ENCODE measurements around the gene ARRDC3. TPM values are rescaled to one million over a fixed set of nuclear protein-coding genes. Genes with fewer than 3 reads are reported as not detected.

Gene ARRDC3
- total RNA-seq, 1 experiment from 2014 or later = 2.8 TPM

DNA sequence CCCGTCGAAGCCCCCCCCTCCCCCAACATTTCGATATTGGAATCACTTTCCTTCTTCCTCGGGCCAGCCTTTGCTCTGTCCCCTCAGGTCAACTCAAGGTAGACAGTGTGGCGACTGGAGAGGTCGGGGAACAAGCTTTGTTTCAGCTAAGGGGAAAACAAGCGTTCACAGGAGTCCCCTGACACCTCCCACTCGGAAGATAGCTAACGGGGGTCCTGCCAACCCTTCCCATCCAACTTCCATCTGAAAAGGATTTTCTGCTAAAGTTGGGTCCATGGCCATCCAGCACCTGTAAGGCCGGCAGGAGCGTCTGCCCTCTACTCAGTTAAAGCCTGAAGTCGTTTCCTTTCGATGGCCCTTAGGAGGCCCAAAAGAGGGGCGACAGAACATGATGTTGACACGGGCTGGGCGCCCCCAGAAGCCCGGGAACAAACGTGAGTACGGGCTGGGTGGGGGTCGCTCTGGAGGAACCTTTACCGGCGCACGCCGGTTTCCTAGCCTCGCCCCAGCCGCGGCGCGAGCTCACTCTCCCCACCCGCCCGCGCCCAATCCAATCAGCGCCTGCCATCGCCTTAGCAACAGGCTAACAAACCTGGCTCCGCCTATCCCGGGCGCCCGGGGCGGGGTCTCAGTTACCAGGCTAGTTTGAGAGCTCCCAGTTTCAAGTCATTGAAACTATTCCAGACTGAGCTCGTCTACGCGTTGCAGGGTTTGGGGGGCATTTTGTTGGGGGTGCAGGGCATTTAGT is 2.5 kb downstream of the ARRDC3 start:
- no peaks in the 10 kb centered on the region for H3K79me2 ChIP-seq (ENCODE audit: insufficient read depth, low read length)
- H3K4me2 ChIP-seq (ENCODE audit: insufficient read depth, insufficient read length, low read length) = peak overlapping the region; percentile 98

More for the DNA sequence above, 2.5 kb downstream of the ARRDC3 start:
- Histone ChIP-seq H2BK120ac (ENCODE audit: low read depth, low read length, poor library complexity, severe bottlenecking) (peak overlapping the region; percentile 95), H2BK20ac (ENCODE audit: low read depth, low read length, poor library complexity, severe bottlenecking) (no peak overlapping the region), H2AK5ac (ENCODE audit: insufficient read length, low read length) (peak overlapping the region; percentile 97), H3K4me1 (ENCODE audit: insufficient read depth, low read length) (no peaks in the 10 kb centered on the region), H3K9ac (ENCODE audit: extremely low read depth, insufficient read length, low read length) (peak overlapping the region; percentile 100), H4K8ac (replicated peaks; ENCODE audit: insufficient read length, low read depth, low read length) (peak overlapping the region; percentile 99), H3K27ac (ENCODE audit: insufficient read length, low read depth, low read length) (peak overlapping the region; percentile 97), H2BK15ac (ENCODE audit: low read depth, low read length) (no peak overlapping the region), H3K23me2 (ENCODE audit: insufficient read length, low read depth, low read length, poor library complexity, severe bottlenecking) (peaks cover 4% of the 10 kb centered on the region), H4K5ac (ENCODE audit: insufficient read length, low read depth, low read length) (peak overlapping the region; percentile 100), H2BK5ac (ENCODE audit: insufficient read length, low read length) (peak overlapping the region; percentile 98), H2AFZ (ENCODE audit: low read length) (no peak overlapping the region), H3K9me3 (ENCODE audit: control insufficient read depth, low read depth, low read length) (no peaks in the 10 kb centered on the region), H3T11ph (ENCODE audit: low read length) (peak overlapping the region; percentile 99), H4K20me1 (ENCODE audit: control insufficient read depth, insufficient read depth, insufficient read length) (no peaks in the 10 kb centered on the region), H3K23ac (ENCODE audit: insufficient read length, low read depth, low read length) (peak overlapping the region; percentile 27), H2BK12ac (ENCODE audit: insufficient read length, low read depth, low read length) (peak overlapping the region; percentile 5), H3K4ac (ENCODE audit: low read depth, low read length) (peak overlapping the region; percentile 96; the same call in 1 of the 2 replicates), H4K91ac (ENCODE audit: insufficient read length, low read depth, low read length) (peak overlapping the region; percentile 91), H3K27me3 (ENCODE audit: insufficient read depth, low read length) (no peaks in the 10 kb centered on the region), H3K18ac (ENCODE audit: insufficient read length, low read depth, low read length) (peak overlapping the region; percentile 99), H3K56ac (ENCODE audit: insufficient read length, low read depth, low read length) (peak overlapping the region; percentile 100), H3K14ac (ENCODE audit: insufficient read depth, low read length) (peak overlapping the region; percentile 98), H3K79me1 (ENCODE audit: insufficient read depth, low read depth, low read length, poor library complexity, severe bottlenecking) (no peaks in the 10 kb centered on the region)
- peak overlapping the region; percentile 86 to 97 for H3K4me3 Mint-ChIP-seq
- H3K36me3 Mint-ChIP-seq (ENCODE audit: insufficient read depth in 1 of 3, low read depth in 3 of 3) = peaks cover 0 to 38% (median 4%) of the 10 kb centered on the region in 3 experiments; a peak in 4 of 7 replicates
- H3K4me1 Mint-ChIP-seq = peaks cover 21 to 25% of the 10 kb centered on the region in 2 experiments
- TF ChIP-seq, protein P1, sequence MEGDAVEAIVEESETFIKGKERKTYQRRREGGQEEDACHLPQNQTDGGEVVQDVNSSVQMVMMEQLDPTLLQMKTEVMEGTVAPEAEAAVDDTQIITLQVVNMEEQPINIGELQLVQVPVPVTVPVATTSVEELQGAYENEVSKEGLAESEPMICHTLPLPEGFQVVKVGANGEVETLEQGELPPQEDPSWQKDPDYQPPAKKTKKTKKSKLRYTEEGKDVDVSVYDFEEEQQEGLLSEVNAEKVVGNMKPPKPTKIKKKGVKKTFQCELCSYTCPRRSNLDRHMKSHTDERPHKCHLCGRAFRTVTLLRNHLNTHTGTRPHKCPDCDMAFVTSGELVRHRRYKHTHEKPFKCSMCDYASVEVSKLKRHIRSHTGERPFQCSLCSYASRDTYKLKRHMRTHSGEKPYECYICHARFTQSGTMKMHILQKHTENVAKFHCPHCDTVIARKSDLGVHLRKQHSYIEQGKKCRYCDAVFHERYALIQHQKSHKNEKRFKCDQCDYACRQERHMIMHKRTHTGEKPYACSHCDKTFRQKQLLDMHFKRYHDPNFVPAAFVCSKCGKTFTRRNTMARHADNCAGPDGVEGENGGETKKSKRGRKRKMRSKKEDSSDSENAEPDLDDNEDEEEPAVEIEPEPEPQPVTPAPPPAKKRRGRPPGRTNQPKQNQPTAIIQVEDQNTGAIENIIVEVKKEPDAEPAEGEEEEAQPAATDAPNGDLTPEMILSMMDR (conservative IDR thresholded peaks at IDR 0.05) = no peak
- peak overlapping the region; percentile 96 to 99 (median 98) for H3K27ac Mint-ChIP-seq
- peaks cover 0 to 2% of the 10 kb centered on the region in 2 experiments; a peak in 2 of 5 replicates for H3K9me3 Mint-ChIP-seq
- no peaks in the 10 kb centered on the region for H3K27me3 Mint-ChIP-seq (ENCODE audit: low read depth)
- no CpG with 5 or more reads among the region's 42 CpGs for WGBS (ENCODE audit: extremely low coverage, insufficient read length, low lambda C conversion rate)
- DNase-seq = peak; percentile 96

All from H9 (cell line).